NCI-H2081 (cell line): Measurements from ENCODE around the gene FSHR.

Source experiments
- DNase-seq, 2 experiments: peaks; one replicate each; lab custom pipeline; 2025; lab: John Stamatoyannopoulos, UW

Gene FSHR

DNA sequence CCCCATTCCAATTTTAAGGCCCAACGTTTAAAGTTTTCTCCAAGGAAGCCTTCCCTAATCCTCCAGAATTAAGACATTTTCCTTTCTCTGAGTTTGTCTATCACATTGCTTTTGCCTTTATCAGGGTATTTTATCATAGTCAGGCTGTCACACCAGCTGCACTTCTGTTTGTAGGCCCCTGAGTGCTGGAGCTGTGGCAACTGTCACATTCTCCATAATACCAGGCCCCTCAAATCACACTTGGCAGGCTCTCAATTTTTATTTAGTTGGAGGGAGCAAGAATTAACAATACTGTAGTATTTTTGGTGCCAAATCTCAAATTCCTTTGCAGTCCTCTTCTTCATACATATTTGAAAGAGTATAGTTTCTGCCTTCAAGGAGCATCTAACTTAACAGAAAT, 122.2 kb downstream of the FSHR start:
- DNase-seq = no peak

DNA sequence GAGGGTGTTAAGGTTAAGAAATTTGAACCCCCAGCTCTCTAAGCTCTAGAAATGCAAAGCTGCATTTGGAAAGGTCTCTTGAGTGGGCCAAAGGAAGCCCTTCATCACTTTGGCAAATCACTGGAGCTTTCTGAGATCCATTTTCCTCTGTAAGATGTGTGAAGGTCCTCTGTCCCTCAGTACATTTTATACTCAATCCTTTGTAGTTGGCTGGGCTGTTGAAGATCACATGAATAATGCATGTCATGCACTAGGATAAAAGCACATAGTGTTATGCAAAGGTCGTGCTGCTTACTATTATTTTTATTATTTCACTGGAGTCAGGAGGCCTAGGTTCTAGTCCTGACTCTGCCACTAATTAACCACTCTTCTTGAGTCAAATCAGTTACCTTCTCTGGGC, 124.9 kb downstream of the FSHR start:
- DNase-seq = no peak

DNA sequence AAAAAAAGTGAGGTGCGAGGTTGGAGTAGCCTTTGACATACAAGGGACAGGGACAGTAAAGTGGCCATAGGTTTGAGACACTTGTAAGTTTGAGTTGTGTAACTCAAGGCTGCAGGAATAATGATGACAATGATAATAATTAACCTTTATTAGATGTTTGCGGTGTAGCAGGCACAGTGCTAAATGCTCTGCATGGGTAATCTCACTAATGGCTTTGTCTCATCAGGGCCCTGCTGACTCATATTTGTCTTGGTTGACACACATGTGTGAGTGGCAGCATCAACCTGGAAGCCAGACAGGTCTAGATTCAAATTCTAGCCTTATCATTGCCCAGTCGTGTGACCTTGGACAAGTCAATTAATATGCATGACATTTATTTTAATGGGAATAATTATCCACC, 126.2 kb downstream of the FSHR start:
- DNase-seq = peak in 1 of 2 experiments; percentile 17

DNA sequence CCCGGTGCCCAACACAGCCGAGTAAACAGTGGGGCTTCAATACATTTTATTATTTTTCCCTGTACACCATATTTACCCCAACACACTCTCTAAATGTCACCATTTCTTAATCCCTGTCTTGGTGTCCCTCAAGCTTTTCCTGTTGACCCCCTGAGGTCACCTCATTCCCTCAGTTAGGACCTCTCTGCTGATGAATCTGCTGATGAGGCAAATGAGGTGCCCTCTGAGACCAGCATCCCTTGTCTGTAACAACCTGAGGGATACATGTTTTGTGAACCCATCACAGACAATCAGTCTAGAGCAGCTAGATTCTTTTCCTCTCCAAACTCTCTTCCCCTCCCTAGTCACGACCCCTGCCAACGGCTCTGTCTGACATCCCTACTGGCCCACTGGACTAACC, 127.6 kb downstream of the FSHR start:
- no peak for DNase-seq

DNA sequence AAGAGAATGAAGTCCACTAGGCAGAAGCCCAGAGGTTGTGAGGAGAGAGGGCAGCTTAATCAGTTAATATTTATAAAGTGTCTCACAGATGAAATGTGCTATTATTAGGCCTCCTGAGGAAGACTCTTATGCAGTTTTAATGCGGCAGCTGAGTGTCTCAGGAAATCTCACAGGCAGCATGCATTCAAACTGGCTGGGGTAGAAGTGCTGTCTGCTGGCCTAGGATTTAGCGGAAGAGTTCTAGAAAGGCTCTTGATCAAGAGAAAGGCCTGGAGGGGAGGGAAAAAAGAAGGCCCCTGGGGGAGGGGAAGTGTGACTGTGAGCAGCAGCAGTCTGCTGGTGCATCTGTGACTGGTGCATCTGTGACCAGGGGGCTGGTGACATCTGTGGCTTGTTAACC, 133.0 kb downstream of the FSHR start:
- DNase-seq = no peak

DNA sequence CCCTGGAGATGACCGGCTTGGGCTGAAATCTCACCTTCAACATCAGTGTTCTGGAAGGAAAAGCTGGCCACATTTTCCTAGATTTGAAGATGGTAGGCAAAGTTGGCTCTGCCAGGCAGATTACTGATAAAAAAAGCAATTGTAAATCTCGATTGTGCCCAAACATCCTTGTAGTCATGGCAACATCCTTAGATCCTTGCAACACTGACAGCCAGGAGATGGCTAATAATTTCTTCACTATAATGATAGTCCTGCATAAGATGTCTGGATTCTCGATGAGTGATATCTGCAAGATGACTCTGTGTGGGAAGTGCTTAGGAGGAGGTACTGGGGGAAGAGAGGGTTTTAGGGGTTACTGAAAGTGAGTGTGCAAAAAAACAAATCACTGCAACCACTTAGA, 149.1 kb downstream of the FSHR start:
- no peak for DNase-seq

DNA sequence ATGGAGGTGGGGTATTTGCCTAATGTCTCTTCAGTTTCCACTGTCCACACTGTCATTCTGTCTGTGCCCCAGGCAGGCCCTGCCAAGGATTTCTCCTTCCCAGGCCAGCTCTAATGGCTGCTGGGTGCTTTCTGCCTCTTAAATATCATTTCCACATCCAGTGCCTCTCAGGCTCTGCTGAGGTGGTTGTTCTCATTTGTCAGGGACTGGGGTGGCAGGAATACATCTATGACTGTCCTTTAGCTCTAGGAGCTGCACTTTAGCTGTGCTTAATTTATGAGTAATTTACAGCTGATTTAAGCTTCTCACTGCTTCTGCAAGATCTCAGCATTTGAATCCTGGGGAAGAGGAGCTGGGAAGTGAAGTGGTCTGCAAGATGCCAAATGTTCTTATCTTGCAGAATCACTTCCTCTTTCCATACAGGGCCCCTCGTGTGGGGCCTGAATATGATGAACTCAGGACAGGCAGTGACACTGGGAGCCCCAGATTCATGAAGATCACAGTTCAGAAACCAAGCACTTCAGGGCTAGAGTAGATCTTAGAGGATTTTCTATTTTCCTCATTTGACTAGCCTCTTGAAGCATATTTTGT, 150.2 kb downstream of the FSHR start:
- no peak for DNase-seq

DNA sequence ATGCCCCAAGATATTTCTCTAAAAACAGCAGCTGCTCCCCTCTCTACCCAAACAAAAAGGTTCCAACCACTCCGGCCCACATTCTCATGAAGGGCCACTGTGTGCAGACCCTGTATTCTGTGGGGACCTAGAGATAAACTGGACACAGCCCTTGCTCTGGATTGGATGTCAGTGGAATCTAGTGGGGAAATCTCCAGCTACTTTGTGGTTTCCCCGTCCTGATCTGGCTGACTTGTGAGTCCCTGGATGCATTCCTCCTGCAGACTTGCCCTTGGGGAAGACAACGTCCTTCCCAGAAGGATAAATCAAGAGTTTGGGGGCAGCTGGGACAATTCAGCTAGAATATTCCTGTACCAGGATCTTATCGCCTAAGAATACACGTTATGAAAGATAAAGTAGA, 151.1 kb downstream of the FSHR start:
- no peak for DNase-seq

DNA sequence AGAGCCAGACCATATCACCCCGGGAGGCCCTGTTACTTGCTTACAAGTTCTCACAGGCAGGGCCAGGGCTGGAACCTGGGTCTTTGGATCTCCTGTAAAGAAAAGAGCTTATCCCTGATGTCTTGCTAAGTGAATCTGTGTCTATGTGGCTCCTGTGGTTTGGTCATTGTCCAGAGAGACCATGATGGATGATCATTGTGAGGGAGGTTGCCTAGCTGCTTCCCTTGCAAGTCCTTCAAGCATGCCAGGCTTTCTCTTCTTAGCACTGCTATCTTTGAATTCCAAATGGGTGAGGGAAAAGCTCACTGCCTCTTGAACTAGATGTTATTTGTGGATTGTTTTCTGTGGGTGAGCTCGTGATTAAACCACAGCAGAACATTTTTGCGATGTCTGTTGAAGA, 151.6 kb downstream of the FSHR start:
- no peak for DNase-seq

DNA sequence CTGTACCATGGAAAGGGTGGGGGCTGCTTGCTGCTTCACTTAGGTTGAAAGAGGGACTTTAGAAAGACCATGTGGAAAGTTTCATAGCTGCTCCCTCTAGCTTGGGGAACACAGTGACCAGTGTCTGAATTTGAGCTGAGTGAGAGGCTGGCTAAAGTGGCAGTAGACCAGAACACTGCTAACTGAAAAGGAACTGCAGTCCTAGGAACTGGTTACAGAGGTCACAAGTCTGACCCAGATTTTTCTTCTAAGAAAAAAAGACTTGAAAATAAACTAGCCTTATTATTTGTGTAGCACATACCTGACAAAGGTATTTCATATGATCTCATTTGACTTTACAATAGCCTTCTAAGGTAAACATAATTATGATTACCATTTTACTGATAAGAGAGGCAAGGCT, 153.6 kb downstream of the FSHR start:
- DNase-seq = no peak

DNA sequence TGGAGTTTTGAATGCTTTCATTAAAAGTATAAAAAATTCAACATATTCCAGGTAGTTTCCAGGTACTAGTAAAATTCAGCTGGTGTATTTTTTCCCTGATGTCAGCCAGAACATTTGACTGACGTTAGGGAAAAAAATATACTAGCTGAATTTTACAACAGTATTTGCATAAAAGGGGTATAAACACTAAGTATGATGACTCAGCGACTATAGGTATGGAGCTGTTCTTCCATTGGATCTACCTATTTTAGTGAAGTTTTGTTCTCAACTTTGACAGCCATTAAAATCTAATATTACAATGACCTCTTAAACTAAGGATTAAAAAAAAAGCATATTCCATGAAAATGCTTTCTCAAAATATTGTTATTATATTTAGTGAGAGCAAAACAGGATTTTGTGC, 155.9 kb downstream of the FSHR start:
- no peak for DNase-seq

DNA sequence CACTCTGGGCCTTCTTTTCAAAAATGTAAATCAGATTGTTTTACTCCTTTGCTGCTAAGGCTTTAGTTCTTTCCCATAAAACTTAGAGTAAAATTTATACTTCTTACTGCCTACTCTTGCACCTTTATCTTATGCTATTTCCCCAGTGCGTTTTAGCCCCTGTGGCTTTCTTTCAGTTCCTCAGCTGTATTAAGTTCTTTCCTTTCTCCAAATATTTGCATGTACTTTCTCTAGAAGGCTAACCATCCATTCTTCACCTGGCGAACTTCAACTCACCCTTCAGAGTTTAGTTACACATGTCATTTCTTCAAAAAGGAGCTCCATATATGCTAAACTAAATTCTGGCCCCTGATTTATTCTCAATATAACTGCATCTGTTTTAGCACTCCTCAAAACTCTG, 160.7 kb downstream of the FSHR start:
- no peak for DNase-seq

DNA sequence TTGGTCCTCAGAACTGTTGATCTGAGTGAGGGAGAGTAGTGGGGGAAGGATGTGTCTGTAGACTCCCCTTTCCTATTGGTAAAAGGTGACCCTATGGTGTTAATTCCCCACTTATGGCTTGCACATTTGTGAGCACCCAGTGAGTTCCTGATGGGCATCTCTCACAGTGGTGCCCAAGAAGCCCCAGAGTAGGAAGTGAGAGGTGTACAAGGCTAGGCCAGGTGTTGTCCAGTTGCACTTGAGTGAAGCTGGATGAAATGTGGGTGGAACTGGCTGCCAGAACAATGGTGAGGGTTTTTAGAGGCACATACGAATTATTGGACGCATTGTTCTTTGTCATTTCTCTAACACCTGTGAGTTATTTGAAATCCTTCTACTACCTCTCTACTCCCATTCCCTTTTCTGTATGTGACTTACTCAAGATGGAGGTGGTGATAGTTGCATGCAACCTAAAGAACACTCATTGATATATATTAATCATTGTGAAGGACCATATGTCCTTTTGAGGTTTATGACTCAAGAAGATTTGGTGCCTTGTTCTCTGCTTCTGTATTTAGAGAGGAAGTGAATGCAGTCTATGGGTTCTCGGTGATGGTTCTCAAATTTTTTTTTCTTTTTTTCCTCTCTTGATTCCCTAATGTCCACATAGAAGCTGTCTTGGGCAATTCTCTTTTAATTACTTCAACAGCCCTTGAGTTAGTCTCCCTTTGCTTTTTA, 162.7 kb downstream of the FSHR start:
- no peak for DNase-seq

DNA sequence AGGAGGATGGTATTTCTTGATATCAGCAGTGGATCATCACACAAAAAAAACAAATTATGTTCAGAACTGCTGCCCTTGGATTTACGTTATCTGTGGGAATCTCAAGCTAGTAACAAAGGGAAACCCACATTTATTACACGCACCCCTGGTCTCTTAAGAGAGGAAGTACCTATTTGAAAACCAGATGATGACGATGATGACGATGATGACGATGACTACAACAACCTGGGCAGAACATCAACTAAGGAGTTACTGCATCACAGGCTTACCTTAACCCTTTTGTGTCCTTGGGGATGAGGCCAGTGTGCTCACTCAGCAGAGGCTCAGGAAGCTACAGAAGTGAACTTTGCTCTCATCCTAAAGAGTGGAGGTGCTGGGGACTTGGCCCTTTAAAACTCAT, 169.4 kb downstream of the FSHR start:
- DNase-seq = no peak

DNA sequence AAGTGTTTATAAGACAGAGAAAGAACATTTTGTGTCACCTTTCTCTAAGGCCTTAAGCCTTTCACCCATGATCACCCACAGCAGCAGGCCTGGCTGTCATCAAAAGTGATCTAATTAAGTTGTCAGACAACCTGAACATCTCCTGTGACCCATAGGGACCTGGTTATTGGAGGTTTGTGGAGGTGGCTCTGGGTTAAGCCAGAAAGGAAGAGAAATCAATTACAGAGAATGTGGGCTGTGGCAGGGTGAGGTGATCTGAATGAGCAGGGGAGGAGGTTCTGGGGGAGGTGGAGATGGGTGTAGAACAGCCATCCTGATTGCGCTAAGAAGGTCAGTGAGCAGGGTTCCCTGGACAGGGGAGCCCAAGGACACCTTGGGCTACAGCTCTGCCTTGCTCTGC, 170.8 kb downstream of the FSHR start:
- DNase-seq = no peak

DNA sequence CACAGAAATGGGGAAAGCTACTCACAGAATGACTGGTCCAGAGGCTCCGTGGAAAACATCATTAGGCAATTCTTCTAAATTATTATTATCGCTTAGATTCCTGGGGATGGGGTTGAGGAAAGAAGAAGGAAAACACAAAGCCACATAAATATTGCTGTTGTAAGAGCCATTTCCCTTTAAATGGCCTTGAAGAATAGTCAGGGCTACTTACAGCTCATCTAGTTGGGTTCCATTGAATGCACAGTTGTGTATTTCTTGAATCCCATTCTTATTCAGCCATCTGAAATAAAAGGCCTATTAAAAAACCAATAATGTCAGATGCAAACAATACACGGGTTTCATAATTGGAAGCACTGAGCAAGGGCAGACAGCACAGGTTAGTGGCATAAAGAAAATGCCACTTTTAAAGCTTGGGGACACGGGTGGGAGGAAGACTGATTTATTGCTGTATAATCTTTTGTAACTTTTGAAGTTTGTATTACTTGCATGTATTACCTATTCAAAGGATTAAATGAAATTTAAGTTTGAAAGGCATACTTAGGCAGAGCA, 171.4 kb downstream of the FSHR start:
- no peak for DNase-seq

DNA sequence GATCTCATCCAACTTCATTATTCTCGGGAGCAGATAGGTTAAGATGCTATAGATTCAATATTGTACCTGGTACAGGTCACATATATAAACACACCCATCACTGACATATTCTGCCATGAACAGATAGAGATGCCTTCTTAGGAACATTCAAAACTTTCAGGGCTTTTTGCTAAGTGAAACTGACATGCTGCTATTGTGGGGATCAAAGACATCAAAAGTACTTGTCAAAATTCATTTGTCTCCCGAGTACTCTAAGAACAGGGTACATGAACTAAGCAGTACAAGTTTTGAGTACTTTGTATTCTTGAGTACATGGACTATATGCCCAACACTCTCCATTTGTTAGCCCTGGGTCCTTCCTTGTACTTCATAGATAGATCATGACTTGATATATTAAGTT, 173.5 kb downstream of the FSHR start:
- DNase-seq = no peak

DNA sequence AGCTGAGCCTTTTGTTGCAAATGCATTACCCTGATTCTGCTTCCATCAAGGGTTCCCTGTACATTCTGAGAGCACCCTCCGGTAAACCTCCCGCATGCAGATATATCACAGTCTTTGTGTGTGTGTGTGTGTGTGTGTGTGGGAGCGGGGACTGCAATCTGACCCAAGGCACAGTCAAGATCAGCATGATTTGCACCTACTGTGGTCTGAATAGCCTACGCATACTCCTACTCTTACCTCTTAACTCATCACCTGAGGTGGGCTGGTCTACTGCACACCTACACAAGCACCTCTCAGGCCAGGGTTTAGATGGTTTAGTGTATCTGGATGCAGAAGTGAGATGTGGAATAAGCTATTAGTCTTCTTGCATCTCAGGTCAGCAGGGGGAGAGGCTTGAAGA, 174.6 kb downstream of the FSHR start:
- no peak for DNase-seq

DNA sequence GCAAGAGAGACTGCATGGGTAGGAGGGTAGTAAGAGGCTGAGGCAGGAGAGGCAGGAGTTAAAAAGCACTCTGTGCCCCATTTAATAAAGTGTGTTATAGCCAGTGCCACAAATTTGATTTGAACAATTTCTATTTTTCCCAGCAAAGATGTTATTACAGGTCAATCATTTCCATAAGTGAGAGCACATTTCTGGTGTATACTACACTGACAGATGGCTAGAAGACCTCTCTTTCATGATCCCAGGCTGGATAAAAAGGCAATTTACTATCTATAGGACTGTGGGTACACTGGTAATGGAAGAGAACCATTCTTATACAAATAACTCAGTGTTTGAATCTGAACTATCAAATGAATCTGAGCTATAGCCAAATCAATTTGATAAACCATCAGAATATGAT, 176.2 kb downstream of the FSHR start:
- DNase-seq = no peak

DNA sequence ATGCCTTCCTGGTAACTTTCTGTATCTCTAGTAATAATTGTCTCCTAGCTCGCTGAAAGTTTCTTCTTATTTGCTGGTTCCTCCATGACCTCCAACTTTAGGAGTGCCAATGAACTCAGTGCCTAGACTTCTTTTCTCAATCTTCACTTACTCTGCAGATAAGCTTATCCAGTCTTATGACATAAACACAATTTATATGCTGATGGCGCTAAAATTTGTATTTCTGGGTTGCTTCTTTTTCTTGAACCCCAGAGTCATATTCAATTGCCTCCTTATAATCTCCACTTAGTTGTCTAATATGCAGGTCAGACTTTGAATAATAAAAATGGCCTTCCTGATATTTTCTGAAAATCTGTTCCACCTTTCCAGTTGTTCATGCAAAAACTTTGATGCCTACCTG, 182.5 kb downstream of the FSHR start:
- DNase-seq = no peak

DNA sequence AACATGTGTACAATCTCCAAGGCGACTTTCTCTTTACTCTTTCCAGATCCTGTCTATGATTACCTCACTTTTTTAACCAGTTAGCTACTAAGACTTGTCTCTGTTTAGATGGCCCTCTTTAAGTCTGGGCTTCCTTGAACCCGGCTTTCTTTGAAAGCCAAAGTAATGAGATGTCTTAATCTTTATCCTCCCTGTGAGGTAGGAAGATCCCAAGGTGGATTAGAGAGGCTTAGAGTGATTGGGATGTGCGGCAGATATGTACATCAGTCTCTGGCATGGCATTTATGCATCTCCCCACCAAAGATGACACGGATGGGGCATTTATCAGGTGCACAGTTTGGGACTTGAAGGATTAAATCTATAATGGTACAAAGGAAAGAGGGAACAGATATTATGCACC, 186.3 kb downstream of the FSHR start:
- no peak for DNase-seq

DNA sequence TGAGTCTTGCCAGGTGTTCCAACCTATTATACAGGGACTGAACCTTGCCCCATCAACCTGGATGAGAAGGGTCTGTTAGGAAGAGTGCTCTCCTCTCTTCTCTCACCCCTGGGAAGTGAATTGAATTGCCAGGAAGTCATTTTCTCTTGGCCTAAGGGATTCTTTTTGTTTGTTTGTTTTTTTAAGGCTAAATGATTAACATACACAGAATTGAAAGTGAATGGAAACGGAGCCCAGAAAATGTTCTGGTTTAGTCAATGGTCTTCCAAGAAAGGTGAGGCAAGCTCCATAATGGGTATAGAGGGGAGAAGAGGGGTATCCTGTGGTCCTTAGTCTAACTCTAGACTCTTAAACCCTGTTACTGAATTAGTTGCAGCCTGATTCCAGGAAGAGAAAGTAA, 189.1 kb downstream of the FSHR start:
- DNase-seq = no peak

DNA sequence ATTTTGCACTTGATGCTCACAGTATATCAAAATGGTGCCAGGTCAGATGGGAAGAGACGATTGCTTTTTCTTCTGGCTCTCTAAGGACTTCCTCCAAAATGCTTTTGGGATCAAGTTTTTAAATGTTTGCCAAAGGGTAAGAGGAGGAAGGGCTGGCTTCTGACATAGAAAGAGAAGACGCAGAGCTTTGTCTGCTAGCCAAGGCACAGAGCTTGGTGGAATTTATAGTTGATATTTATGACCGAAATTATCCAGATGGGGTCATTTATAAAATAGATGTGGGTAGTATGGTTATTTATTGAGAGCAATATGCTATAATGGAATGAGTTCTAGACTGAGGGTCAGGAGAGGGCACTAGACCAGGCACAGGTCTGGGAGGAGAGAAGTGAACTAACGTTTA, 193.3 kb downstream of the FSHR start:
- DNase-seq = no peak

DNA sequence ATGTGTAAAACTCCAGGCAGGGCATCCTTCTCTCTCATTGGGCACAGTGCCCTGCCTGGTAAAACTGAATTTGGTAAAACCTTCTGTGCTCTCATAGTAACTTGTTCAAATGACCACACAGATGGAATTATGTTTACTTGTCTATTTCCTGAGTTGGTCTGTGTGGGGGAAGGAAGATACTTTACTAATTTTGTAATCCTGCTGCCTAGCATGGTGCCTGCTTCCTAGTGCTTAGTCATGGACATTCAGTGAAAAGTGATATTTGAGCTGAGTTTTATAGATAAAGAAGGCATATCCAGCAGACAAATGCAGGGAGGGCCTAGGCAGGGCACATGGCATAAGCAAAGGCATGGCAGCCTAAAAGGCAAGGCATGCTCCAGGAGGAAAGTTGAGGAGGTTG, 199.4 kb downstream of the FSHR start:
- no peak for DNase-seq
